Measurements from ENCODE around the gene SFTPA2.
"Not testable (repeated sequence)": the region's sequence is repeated elsewhere in the genome, so short reads cannot be mapped to it uniquely, and the experiment has no call there.

DNA sequence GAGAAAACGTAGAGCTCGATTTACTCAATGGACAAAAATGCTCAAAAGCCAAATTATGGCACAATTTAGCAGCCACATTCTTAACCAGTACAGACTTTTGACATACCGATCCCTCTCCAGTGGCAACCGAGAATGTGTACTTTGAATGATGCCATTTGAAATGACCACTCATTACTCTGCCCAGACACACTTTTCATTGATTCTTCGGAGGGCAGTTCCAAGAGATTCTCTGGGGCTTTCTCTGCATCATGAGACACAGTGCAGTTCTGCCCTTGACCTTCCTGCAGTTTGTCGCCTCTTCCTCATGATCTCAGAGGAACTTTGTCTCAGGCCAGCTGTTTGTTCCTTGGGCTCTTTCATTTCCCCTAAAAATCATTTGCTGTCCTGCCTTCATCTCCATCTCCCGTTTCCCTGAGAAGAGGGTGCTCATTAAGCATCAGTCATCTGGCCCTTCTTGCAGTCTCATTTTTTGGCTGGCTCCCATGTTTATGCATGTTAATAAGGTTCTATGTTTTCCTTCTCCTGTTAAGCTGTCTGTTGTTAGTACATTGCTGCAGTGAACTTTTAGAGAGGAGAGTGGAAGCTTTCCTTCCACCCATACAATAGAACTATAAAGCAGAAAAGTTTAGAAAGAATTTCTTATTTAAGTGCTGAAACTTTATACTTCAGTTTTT lies 43.5 kb downstream of the SFTPA2 start:
- TF ChIP-seq CTCF, POLR2AphosphoS5, POLR2A (IDR thresholded peaks at IDR 0.05): not testable (repeated sequence)
